ENCODE measurements around the gene ACTN2. TPM values are rescaled to one million over a fixed set of nuclear protein-coding genes. Genes with fewer than 3 reads are reported as not detected.

Gene ACTN2
- total RNA-seq, 8 experiments from 2014 or later: 0.35 to 5.0 (median 2.4) TPM; not detected in 1

DNA sequence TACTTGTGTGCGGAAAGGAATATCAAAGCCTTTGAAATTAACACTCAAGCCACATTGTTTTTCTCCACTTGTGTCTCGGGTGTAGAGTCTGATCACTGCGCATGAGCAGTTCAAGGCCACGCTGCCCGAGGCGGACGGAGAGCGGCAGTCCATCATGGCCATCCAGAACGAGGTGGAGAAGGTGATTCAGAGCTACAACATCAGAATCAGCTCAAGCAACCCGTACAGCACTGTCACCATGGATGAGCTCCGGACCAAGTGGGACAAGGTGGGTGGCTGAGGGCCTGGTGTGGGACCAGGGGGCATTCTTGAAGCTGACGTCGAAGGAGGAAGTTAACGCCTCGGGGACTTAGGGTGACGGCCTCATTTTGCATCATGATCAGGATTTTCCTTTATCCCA is 65.1 kb downstream of the ACTN2 start:
- Histone ChIP-seq H3K4me3 (no peak overlapping the region), H3K27ac (no peak overlapping the region), H3K4me1 (replicated peaks in 1 of 2) (no peaks in the 10 kb centered on the region)
- ATAC-seq (replicated peaks in 6 of 8): no peak
- in situ Hi-C loops (cut with MboI; ENCODE audit: low pct_unique_long_range_greater_than_20kb in 2 of 9, low sequenced_read_pairs in 9 of 9, unreplicated experiment in 9 of 9): loop anchor here in 1 of 9 experiments (25.0 kb wide), 1 partner anchor 636 kb away; no protein-coding TSS in a partner anchor
- 20 to 95% (median 84%) methylated on average over 1 to 16 of the region's 16 CpGs for WGBS, 10 experiments

- no peak overlapping the region for H3K27ac ChIP-seq
- no peaks in the 10 kb centered on the region for H3K4me1 ChIP-seq (replicated peaks in 1 of 2)
- H3K4me3 ChIP-seq: no peak overlapping the region
- in situ Hi-C loops (cut with MboI; ENCODE audit: low pct_unique_long_range_greater_than_20kb in 2 of 9, low sequenced_read_pairs in 9 of 9, unreplicated experiment in 9 of 9): loop anchor here in 1 of 9 experiments (25.0 kb wide), 1 partner anchor 635 kb away; no protein-coding TSS in a partner anchor
- WGBS, 10 experiments: 17 to 97% (median 86%) methylated on average over 2 to 4 of the region's 4 CpGs; no CpG with 5 or more reads in 1 of the 10 experiments
- ATAC-seq (replicated peaks in 6 of 8): no peak
Measured at GRCh38 chr1:236751935-236752334, 65.6 kb downstream of the ACTN2 start.

DNA sequence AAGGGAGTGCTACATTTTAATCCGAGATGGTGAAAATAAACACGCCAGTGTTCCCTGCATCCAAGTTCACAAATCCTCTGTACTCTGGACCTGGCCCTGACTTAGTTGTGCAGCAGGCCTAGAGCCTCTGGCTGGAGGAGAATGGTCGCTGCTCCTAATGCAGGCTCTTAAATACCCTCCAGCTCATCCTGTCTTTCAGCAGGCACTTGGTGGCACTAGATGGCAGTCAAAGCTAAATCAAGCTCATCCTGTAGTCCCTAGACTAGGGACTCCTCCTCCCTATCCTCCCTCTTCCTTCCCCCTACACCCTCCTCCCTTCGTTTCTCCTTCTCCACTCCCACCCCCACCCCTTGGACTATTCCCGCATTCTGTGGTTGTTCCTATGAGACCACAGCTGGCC is 67.2 kb downstream of the ACTN2 start:
- ATAC-seq (replicated peaks in 6 of 8): peak in 5 of 8 experiments; percentile 27 to 97 (median 39)
- in situ Hi-C loops (cut with MboI; ENCODE audit: low pct_unique_long_range_greater_than_20kb in 2 of 9, low sequenced_read_pairs in 9 of 9, unreplicated experiment in 9 of 9): loop anchor here in 1 of 9 experiments (25.0 kb wide), 1 partner anchor 634 kb away; no protein-coding TSS in a partner anchor
- Histone ChIP-seq H3K4me3 (no peak overlapping the region), H3K27ac (no peak overlapping the region), H3K4me1 (replicated peaks in 1 of 2) (no peaks in the 10 kb centered on the region)
- WGBS, 10 experiments: 0 to 100% (median 85%) methylated on average over 1 to 3 of the region's 5 CpGs; no CpG with 5 or more reads in 2 of the 10 experiments

- no peak overlapping the region for H3K4me3 ChIP-seq
- no peak for ATAC-seq (replicated peaks in 6 of 8)
- 100% methylated on average over 1 to 2 of the region's 14 CpGs; no CpG with 5 or more reads in 6 of the 10 experiments for WGBS, 10 experiments
- in situ Hi-C loops (cut with MboI; ENCODE audit: low pct_unique_long_range_greater_than_20kb in 2 of 9, low sequenced_read_pairs in 9 of 9, unreplicated experiment in 9 of 9): loop anchor here in 1 of 9 experiments (25.0 kb wide), 1 partner anchor 633 kb away; no protein-coding TSS in a partner anchor
- no peak overlapping the region for H3K27ac ChIP-seq
- H3K4me1 ChIP-seq (replicated peaks in 1 of 2): no peaks in the 10 kb centered on the region
Measured at GRCh38 chr1:236753964-236754363, 67.7 kb downstream of the ACTN2 start.

- no peak for ATAC-seq (replicated peaks in 6 of 8)
- Histone ChIP-seq H3K4me1 (replicated peaks in 1 of 2) (no peaks in the 10 kb centered on the region), H3K4me3 (no peak overlapping the region), H3K27ac (no peak overlapping the region)
- in situ Hi-C loops (cut with MboI; ENCODE audit: low pct_unique_long_range_greater_than_20kb in 2 of 9, low sequenced_read_pairs in 9 of 9, unreplicated experiment in 9 of 9): loop anchor here in 1 of 9 experiments (25.0 kb wide), 1 partner anchor 633 kb away; no protein-coding TSS in a partner anchor
- WGBS, 10 experiments: 62 to 100% (median 91%) methylated on average over 1 to 18 of the region's 18 CpGs; no CpG with 5 or more reads in 1 of the 10 experiments
Measured at GRCh38 chr1:236754525-236755210, 68.4 kb downstream of the ACTN2 start.

DNA sequence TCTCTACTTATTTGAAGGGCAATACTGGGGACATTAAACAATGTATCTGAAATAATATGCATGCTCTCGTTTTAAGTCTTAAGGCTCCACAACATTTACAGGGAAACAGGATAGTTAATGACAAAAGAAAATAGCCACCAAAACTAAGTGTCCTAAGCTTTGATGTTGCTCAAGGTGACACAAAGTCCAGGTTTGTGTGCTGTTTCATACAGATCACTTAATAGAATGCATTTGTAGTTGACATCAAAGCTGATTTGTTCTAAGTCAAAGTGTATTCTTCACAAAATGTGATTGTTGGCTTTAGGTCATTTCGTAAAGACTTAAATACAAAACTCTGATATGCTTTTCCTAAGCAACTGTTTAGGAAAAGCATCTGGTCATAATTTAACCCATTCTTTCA is 71.3 kb downstream of the ACTN2 start:
- no peak overlapping the region for H3K27ac ChIP-seq

DNA sequence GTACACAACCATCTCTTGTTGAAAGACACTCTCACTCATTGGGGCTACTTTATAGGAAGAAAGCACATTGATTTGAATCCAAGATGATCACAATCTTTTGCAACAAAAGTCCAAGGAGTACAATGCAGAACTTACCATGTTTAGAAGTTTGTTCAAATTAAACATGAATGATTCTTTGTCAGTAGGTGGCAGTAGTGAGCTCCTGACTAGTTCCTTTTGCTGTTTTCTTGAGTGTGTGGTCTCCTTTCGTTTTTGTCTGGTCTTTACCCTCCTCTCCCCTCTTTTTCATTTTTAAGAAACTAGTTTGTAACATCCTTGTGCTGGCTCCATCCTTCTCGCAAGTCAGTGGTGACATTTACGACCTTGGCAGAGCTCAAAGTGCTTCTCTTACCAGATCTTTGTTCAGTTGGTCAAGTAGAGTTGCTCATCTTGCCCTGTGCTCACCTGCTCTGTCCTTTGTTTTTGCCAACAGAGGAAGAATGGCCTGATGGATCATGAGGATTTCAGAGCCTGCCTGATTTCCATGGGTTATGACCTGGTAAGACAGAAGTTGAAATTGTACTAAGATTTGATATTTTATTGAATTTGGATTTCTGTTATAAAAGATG is 73.1 kb downstream of the ACTN2 start:
- 0 to 70% (median 29%) methylated on average over 1 to 3 of the region's 3 CpGs for WGBS, 10 experiments
- peak in 2 of 8 experiments; percentile 32 to 37 for ATAC-seq (replicated peaks in 6 of 8)
- in situ Hi-C loops (cut with MboI; ENCODE audit: low pct_unique_long_range_greater_than_20kb in 2 of 9, low sequenced_read_pairs in 9 of 9, unreplicated experiment in 9 of 9): loop anchor here in 1 of 9 experiments (25.0 kb wide), 1 partner anchor 628 kb away; no protein-coding TSS in a partner anchor
- no peaks in the 10 kb centered on the region for H3K4me1 ChIP-seq (replicated peaks in 1 of 2)
- H3K27ac ChIP-seq: no peak overlapping the region
- no peak overlapping the region for H3K4me3 ChIP-seq

More for the DNA sequence above, 71.3 kb downstream of the ACTN2 start:
- no peaks in the 10 kb centered on the region for H3K4me1 ChIP-seq (replicated peaks in 1 of 2)
- 70 to 100% (median 82%) methylated on average over 1 to 2 of the region's 2 CpGs; no CpG with 5 or more reads in 1 of the 10 experiments for WGBS, 10 experiments
- ATAC-seq (replicated peaks in 6 of 8): no peak
- in situ Hi-C loops (cut with MboI; ENCODE audit: low pct_unique_long_range_greater_than_20kb in 2 of 9, low sequenced_read_pairs in 9 of 9, unreplicated experiment in 9 of 9): loop anchor here in 1 of 9 experiments (25.0 kb wide), 1 partner anchor 630 kb away; no protein-coding TSS in a partner anchor
- H3K4me3 ChIP-seq: no peak overlapping the region

- Histone ChIP-seq H3K4me3 (no peak overlapping the region), H3K27ac (no peak overlapping the region), H3K4me1 (replicated peaks in 1 of 2) (no peaks in the 10 kb centered on the region)
- no peak for ATAC-seq (replicated peaks in 6 of 8)
- 43 to 100% (median 80%) methylated on average over 1 to 6 of the region's 6 CpGs; no CpG with 5 or more reads in 1 of the 10 experiments for WGBS, 10 experiments
- in situ Hi-C loops (cut with MboI; ENCODE audit: low pct_unique_long_range_greater_than_20kb in 2 of 9, low sequenced_read_pairs in 9 of 9, unreplicated experiment in 9 of 9): loop anchor here in 1 of 9 experiments (25.0 kb wide), 1 partner anchor 627 kb away; no protein-coding TSS in a partner anchor
Measured at GRCh38 chr1:236760480-236760879, 74.2 kb downstream of the ACTN2 start.

- Histone ChIP-seq H3K4me3 (no peak overlapping the region), H3K4me1 (replicated peaks in 1 of 2) (no peaks in the 10 kb centered on the region), H3K27ac (no peak overlapping the region)
- 76 to 95% (median 93%) methylated on average over 6 to 14 of the region's 14 CpGs; no CpG with 5 or more reads in 1 of the 10 experiments for WGBS, 10 experiments
- in situ Hi-C loops (cut with MboI; ENCODE audit: low pct_unique_long_range_greater_than_20kb in 2 of 9, low sequenced_read_pairs in 9 of 9, unreplicated experiment in 9 of 9): loop anchor here in 1 of 9 experiments (25.0 kb wide), 1 partner anchor 626 kb away; no protein-coding TSS in a partner anchor
- ATAC-seq (replicated peaks in 6 of 8): no peak
Measured at GRCh38 chr1:236760986-236761385, 74.7 kb downstream of the ACTN2 start.

- in situ Hi-C loops (cut with MboI; ENCODE audit: low pct_unique_long_range_greater_than_20kb in 2 of 9, low sequenced_read_pairs in 9 of 9, unreplicated experiment in 9 of 9): loop anchor here in 1 of 9 experiments (25.0 kb wide), 1 partner anchor 626 kb away; no protein-coding TSS in a partner anchor
- ATAC-seq (replicated peaks in 6 of 8): no peak
- Histone ChIP-seq H3K27ac (no peak overlapping the region), H3K4me1 (replicated peaks in 1 of 2) (no peaks in the 10 kb centered on the region), H3K4me3 (no peak overlapping the region)
- WGBS, 10 experiments: 74 to 100% (median 91%) methylated on average over 2 to 5 of the region's 5 CpGs; no CpG with 5 or more reads in 2 of the 10 experiments
Measured at GRCh38 chr1:236761397-236762132, 75.3 kb downstream of the ACTN2 start.

GRCh38 chr1:236762410-236762809 is 76.1 kb downstream of the ACTN2 start:
- Histone ChIP-seq H3K4me3 (no peak overlapping the region), H3K27ac (no peak overlapping the region), H3K4me1 (replicated peaks in 1 of 2) (no peaks in the 10 kb centered on the region)
- 5 to 92% (median 88%) methylated on average over 2 to 15 of the region's 15 CpGs; no CpG with 5 or more reads in 1 of the 10 experiments for WGBS, 10 experiments
- in situ Hi-C loops (cut with MboI; ENCODE audit: low pct_unique_long_range_greater_than_20kb in 2 of 9, low sequenced_read_pairs in 9 of 9, unreplicated experiment in 9 of 9): loop anchor here in 1 of 9 experiments (25.0 kb wide), 1 partner anchor 625 kb away; no protein-coding TSS in a partner anchor
- peak in 1 of 8 experiments; percentile 69 for ATAC-seq (replicated peaks in 6 of 8)

DNA sequence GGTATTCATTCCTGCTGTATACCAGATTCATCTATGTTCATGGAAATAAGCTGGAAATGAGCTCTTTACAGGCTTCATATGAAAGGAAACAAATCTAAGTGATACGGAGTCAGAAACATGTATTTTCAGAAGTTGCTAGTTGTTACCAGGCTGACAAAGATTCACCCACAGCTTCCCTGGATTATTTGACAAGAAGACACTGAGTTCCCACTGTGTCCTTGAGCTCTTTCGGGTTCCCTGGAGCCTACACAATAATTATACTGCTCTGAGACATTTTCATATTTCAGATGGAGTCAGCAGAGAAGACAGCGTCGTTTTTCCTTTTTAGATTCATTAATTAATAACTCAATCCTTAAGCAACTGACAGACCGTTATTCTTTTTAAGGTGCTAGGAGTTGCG is 79.5 kb downstream of the ACTN2 start:
- 18 to 91% (median 82%) methylated on average over 1 to 6 of the region's 6 CpGs for whole genome bisulfite sequencing, 10 experiments

More for the DNA sequence above, 79.5 kb downstream of the ACTN2 start:
- Histone ChIP-seq H3K4me3 (no peak overlapping the region), H3K27ac (no peak overlapping the region), H3K4me1 (replicated peaks in 1 of 2) (no peaks in the 10 kb centered on the region)
- ATAC-seq (replicated peaks in 6 of 8): no peak
- in situ Hi-C loops (cut with MboI; ENCODE audit: low pct_unique_long_range_greater_than_20kb in 2 of 9, low sequenced_read_pairs in 9 of 9, unreplicated experiment in 9 of 9): loop anchor here in 1 of 9 experiments (25.0 kb wide), 1 partner anchor 621 kb away; no protein-coding TSS in a partner anchor

Data from motor neuron (in vitro differentiated cells).